ENCODE measurements around the gene WEE1.
"Not testable (repeated sequence)": the region's sequence is repeated elsewhere in the genome, so short reads cannot be mapped to it uniquely, and the experiment has no call there.

The WEE1 gene

DNA sequence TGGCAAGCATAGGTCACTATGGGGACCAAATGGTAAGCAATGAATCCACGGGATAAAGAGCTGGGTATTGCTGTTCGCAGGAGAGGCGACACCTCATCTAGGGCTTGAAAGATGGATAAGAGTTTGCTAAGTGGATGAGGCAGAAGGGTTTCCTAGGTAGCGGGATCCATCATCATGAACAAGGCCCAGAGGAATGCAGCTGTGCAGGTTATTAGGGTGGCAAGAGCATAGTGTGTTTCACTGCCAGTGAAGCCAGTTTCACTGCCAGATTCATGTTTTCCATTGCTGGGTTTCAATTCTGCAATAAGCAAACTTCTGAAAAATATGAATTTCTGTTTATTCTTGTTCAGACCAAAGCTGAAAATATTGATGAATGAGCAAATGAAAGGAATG lies 27.2 kb downstream of the WEE1 start:
- DNase-seq, result peak; percentile 42

DNA sequence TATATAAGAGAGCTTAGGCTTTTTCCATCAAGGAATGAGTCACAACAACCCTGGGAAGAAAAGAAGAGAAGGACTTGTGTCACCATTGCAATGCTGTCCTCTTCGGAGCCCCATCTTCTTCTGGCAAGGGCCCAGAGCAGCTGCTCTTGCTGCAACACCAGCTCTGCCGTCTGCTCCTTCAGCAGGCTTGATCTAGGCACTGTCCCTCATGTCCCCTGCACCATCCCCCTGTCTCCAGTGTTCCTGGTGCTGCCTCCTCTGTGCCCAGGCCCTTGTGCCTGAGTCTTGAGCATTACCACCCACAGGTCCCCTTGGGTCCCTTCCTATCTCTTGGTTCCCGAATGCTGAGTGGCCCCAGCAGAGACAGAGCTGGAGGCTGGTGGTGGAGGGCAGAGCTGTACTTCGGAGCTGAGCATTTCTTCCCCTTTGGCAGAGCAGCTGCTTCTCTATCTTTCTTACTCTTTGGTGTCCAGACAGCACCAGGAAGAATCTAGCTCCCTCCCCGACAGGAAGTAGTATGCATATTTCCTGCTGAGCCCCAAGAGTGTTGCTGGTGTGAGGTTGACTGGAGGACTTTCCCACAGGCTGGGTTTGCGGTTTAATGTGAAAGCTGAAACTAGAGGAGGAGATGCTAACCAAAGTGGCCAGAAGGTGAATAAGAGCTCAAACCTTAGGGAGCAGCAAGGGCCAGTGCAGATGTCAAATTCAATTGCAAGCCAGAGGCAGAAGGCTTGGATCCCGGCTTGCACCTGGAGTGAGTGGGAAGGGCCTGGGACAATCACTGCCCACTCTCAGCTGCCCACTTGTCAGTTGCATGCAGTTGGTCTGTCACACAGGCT lies 27.8 kb downstream of the WEE1 start:
- peak; percentile 79 for DNase-seq

DNA sequence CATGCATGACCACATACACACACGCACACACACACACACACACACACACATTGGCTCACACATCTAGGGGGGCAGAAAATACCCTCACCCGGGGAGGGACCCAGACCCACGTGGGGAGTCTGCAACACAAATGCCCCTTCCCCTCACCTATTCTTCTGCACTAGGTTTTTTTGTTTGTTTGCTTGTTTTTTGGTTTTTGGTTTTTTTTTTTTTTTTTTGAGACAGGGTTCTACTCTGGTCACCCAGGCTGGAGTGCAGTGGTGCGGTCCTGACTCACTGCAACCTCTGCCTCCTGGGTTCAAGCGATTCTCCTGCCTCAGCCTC lies 28.4 kb downstream of the WEE1 start:
- DNase-seq, result no peak

- DNase-seq, result not testable (repeated sequence)
Observed at GRCh38 chr11:9603214-9603613, 29.7 kb downstream of the WEE1 start.

DNA sequence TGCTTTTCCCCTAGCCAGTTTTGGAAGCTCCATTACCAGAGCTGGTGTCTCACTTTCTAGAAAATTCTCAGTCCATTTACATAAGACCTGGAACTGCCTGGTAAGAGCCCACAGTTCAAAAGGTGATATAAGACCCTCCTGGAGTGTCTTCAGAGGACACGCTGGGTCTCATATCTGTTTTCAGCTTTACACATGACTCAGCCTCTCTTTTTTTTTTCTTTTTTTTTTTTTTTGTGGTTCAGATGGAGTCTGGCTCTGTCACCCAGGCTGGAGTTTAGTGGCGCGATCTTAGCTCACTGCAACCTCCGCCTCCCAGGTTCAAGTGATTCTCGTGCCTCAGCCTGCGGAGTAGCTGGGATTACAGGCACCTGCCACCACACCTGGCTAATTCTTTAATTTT lies 30.7 kb downstream of the WEE1 start:
- DNase-seq, result no peak

DNA sequence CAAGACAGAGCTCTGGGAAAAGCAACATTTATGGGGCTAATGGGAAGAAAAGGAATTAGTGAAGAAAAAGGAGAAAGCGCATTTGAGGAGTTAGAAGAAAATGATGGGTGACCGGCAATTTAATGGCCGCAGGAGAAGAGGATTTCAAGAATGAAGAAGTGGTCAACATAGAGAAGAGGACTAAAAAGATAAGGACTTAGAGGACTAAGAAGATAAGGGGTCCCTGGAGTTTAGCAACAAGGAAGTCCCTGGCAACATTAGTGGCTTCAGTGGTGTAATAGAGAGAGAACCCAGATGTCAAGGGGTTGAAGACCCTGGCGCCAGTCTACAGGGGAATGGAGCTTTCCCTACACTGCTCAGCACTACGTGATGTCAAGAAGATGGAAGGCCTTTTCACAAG lies 32.3 kb downstream of the WEE1 start:
- DNase-seq, result no peak

GRCh38 chr11:9606809-9607510 lies 33.5 kb downstream of the WEE1 start:
- no peak for DNase-seq

DNA sequence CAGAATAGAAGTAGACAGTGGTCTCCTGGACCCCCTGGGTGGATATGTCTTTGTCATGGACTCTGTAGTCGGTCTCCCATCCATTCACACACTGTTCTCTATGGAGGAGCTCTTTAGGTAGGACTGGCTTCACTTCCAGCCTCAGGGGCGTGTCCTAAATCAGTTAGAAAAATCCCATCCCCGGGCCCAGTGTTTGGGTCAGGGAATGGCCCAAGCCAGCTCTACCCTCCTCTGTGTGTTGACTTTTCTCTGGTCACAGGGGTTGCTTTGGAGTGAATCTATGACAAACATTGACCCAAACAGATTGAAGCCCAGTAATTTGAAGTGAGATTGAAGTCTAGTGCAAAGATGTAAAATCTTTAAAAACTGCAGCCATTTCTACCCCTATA lies 34.0 kb downstream of the WEE1 start:
- no peak for DNase-seq

- DNase-seq, result no peak
Observed at GRCh38 chr11:9609002-9609759, 35.7 kb downstream of the WEE1 start.

DNA sequence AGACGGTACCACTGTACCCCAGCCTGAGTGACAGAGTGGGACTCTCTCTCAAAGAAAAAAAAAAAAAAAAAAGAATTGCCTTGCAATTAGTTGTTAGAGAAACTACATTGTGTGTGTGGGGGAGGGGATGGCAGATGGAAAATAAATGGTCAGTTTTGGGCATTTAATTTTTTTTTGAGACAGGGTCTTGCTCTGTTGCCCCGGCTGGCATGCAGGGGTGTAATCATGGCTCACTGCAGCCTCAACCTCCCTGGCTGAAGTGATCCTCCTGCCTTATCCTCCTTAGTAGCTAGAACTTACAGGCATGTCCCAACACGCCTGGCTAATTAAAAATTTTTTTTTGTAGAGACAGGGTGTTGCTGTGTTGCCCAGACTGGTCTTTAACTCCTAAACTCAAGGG lies 36.4 kb downstream of the WEE1 start:
- DNase-seq, result no peak

DNA sequence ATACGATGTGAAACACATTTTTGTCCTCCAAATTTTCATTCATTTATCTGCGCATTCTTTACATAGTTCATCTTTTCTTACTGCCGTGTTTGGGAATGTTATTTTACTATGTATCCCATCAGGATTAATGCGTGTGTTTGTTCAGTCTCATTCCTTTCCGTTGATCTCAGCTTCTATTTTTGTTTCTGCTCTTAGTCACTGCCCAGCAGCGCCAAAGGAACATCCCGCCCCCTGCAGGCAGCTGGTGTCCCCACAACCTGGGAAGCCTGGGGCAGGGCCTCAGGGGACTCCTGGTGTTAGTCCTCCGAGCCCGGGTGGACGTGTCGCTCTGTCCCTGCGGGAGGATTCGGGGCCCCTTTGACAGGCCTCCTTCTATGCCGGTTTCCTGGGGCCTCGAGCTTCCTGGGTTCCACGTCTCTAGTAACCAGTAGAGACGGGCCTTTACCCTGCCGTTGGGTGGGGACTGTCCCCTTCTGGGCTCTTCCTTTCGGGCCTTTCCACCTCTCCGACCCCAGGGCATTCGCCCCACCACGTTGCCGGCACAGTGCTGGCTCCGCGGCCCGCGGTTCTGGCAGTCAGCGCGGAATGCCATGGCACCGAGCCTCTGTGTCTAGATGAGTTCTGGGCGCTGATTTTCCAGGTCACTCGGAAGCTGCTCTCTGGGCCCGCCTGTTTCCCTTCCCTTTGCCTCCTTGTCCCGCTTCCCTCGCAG lies 39.8 kb downstream of the WEE1 start:
- DNase-seq, result peak; percentile 93

DNA sequence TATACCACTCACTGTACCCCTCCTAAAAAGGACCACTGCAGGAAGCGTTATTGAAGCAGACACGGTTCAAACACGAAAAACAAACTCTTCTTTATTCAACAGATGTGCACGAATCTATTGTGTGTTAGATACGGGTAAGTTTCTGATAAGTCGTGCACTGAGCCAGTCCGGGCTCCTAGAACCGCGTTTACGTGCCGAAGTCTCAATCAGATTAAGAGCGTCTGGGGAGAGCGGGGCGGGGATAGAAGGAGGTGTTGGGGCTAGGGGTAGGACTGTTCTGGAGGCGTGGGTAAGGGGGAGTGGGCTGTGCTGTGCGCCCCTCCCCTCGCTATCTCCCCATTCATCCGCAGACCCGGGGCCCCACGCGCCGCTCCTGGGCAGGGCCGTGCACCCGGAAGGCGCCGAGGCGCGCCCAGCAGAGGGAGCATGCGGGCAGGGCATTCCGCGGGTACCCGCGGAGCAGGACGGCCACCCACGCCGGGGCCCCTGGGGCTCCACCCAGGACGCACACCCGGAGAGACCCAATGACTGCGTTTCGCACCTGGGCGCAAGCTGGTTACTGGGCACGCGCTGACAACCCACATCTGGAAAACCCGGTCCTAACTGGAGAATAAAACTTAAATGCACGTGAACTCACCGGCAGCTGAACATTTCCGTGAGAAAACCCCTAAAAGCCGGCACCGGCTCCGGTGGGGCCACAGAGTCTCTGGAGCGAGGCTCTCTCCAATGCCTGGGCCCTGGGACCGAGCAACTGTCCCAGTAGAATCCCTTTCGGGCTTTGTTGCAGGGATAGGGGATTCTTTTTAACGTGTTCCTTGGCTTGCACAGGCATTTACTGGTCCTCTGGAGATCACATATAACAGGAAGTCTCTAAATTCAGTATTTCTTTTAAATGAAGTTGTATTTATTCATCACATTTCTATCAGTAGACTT lies 40.6 kb downstream of the WEE1 start:
- peak; percentile 96 for DNase-seq

- peak; percentile 15 for DNase-seq
Observed at GRCh38 chr11:9615031-9615451, 41.6 kb downstream of the WEE1 start.

DNA sequence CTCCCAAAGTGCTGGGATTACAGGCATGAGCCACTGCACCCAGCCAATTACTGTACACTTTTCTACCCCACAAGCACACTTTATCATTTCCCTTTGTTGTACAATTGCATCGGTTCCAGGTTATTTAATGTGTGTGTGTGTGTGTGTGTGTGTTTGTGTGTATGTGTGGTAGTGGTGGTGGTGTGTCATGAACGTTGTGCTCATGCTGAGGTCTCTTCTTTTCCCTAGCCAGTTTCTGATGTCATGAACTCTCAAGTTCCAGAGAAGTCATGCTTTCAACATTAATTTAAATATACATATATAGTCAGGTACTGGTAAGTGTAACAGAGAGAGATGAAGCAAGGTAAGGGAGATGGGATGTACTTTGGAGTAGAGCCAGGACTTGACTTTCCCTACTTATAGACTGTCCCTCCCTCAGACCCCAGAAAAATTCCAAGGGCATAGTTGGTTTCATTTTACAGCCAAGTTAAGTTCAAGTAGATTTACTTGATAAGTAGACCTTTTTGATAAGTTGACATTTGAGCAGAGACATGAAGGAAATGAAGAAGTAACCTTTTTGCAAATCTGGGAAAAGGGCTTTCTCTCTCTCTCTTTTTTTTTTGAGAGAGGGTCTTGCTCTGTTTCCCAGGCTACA lies 42.7 kb downstream of the WEE1 start:
- DNase-seq, result peak; percentile 17

DNA sequence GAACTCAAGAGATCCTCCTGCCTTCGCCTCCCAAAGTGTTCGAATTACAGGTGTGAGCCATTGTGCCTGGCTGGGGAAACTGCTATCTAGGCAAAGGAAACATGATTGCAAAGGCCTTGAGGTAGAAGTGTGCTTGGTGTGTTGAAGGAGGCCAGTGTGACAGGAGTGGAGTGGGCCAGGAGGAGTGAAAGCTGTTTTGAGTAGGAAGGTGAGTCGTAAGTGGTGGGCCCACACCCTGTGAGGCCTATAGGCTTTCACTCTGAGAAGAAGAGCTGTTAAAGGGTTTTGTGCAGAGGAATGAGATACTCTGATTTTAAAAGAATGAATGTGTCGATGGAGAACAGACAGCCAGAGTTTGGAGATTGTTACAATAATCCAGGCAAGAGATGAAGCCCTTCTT lies 43.4 kb downstream of the WEE1 start:
- DNase-seq, result peak; percentile 55

DNA sequence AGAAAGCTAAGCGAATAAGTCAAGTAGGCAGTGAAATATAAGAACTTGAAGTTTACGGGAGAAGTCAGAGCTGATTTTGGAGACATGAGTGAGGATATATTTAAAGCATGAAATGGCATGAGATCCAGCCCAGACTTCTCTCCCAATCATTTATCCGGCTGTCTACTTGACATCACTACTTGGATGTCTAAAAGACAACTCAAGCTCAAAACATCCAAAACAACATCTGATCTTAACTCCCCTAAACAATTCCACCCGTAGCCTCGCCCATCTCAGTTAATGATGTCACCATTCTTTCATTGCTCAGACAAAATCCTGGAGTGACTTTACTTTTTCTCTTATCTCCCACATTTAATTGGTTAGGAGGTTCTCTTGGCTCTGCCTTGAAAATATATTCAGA lies 44.5 kb downstream of the WEE1 start:
- DNase-seq, result no peak

- no peak for DNase-seq
Observed at GRCh38 chr11:9619004-9619403, 45.5 kb downstream of the WEE1 start.

DNA sequence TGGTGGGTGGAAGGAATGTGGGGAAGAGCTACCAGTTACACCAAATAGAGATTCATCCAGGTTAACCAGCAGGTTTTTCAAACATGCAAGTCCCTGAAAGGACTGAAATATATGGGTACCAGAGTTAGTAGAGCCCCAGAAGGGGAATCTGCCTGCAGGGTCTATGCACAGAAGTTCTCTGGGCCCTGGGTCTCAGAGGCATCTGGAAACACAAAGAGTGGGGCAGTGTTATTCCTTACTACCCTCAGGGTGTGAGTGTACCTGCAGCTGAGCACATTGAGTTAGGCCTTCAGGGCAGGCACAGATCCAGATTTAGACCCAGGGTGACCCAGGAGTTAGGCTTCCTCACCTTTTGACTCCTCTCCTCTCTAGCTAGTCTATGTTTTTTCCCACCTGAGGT lies 46.5 kb downstream of the WEE1 start:
- DNase-seq, result no peak

DNA sequence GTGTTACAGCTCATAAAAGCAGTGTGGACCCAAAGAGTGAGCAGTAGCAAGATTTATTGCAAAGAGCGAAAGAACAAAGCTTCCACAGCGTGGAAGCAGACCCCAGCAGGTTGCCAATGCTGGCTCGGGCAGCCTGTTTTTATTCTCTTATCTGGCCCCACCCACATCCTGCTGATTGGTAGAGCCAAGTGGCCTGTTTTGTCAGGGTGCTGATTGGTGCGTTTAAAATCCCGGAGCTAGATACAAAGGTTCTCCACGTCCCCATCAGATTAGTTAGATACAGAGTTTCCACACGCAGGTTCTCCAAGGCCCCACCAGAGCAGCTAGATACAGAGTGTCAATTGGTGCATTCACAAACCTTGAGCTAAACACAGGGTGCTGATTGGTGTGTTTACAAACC lies 48.9 kb downstream of the WEE1 start:
- not testable (repeated sequence) for DNase-seq

DNA sequence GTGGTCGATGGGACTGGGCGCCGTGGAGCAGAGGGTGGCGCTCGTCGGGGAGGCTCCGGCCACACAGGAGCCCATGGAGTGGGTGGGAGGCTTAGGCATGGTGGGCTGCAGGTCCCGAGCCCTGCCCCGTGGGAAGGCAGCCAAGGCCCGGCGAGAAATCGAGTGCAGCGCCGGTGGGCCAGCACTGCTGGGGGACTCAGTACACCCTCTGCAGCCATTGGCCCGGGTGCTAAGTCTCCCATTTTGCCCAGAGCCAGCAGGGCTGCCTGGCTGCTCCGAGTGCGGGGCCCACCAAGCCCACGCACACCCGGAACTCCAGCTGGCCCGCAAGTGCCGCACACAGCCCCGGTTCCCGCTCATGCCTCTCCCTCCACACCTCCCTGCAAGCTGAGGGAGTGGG lies 49.6 kb downstream of the WEE1 start:
- DNase-seq, result not testable (repeated sequence)

GRCh38 chr11:9624448-9624847 lies 51.0 kb downstream of the WEE1 start:
- no peak for DNase-seq

DNA sequence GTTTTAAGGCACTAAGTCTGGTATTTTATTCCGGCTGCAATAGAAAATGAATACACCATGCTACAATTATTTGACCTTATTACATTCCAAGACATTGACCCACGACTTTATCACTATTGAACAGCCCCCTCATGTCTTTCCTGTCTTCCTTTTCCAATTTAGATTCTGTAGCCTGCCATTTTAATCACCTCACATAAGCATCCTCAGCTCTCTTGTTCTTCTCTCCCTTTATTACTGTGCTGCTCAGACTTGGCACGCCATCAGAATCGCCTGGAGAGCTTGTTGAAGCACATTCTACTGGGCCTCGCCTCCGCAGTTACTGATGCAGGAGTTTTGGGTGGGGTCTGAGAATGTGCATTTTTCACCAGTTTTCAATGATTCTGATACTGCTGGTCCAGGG lies 51.7 kb downstream of the WEE1 start:
- no peak for DNase-seq

All from activated CD4-positive, alpha-beta T cell treated with anti-CD3 and anti-CD28 coated beads for 48 hours (primary cell).